ENCODE data around the gene LGALS8.
A peak's percentile ranks its signal among the peaks of the same experiment; 100 is the strongest.

The LGALS8 gene

DNA sequence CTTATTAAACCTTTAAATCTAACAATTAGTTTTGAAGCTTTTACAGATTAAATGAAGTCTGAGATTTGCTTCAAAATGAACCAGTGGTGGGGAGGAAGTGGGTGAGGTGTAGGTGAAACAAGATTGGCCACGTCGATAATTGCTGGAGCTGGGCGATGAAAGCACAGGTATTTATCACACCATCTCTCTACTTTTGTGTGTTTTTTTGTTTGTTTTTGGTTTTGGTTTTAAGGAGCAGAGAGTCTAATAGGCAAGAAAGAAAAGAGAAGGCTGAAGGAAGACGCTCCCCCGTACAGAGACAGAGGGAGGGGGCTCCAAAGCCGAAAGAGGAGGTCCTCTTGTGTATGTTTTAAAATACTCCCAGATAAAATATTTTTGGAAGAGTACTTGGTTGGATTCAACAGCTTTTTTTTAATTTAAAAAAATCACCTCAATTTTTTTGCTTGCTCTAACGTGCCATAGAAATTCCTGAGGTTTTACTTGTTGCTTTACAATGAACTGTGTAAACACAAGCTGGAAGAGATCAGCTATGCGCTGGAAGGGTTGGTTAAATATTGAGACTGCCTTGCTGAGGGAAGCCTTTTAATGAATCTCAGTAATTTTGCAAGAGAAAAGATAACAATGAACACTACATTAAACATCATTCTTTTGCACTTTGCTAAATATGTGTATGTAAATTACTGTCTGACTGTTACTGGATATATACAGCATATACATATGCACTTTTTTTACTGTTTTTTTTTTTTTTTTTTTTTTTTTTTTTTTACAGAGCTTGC is 6.7 kb upstream of the LGALS8 start:
- no peak for TF ChIP-seq TAF1 (IDR thresholded peaks at IDR 0.05; ENCODE audit: low read depth)
- no peak for TF ChIP-seq FOXM1 (IDR thresholded peaks at IDR 0.05; ENCODE audit: borderline replicate concordance, low read depth)
- TF ChIP-seq, protein P1, sequence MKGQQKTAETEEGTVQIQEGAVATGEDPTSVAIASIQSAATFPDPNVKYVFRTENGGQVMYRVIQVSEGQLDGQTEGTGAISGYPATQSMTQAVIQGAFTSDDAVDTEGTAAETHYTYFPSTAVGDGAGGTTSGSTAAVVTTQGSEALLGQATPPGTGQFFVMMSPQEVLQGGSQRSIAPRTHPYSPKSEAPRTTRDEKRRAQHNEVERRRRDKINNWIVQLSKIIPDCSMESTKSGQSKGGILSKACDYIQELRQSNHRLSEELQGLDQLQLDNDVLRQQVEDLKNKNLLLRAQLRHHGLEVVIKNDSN (IDR thresholded peaks at IDR 0.05): no peak
- TF ChIP-seq, protein P2, sequence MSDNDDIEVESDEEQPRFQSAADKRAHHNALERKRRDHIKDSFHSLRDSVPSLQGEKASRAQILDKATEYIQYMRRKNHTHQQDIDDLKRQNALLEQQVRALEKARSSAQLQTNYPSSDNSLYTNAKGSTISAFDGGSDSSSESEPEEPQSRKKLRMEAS (IDR thresholded peaks at IDR 0.05): no peak
- TF ChIP-seq CEBPB (IDR thresholded peaks at IDR 0.05): no peak
- no peak for TF ChIP-seq NFIC (IDR thresholded peaks at IDR 0.05)
- no peak for TF ChIP-seq ZBTB7A (IDR thresholded peaks at IDR 0.05; ENCODE audit: low read depth)
- no peak for TF ChIP-seq EGR1 (IDR thresholded peaks at IDR 0.05)
- TF ChIP-seq TCF12 (IDR thresholded peaks at IDR 0.05; ENCODE audit: low read depth): no peak
- TF ChIP-seq YY1 (IDR thresholded peaks at IDR 0.05; ENCODE audit: low read depth): no peak

DNA sequence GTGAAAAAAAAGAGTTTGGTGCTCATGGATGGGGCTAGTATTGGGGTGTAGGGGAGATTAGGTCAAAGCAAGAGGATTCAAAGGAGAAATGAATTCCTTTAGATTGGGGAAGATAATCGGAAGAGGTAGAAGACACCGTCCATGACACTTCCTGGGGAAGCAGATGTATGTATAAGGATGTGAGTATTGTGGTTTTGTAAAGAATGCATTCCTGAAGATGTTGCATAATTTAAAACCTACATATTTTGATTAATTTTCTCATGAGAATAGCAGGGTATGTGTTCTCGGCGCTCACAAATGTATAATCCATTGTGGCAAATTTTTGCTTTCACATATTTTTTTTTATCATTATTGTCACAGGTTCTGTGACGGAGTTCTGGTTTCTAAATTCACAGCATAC is 5.5 kb upstream of the LGALS8 start:
- no peak for TF ChIP-seq TAF1 (IDR thresholded peaks at IDR 0.05; ENCODE audit: low read depth)
- no peak for TF ChIP-seq EP300 (IDR thresholded peaks at IDR 0.05; ENCODE audit: borderline replicate concordance)
- no peak for TF ChIP-seq TCF12 (IDR thresholded peaks at IDR 0.05; ENCODE audit: low read depth)

DNA sequence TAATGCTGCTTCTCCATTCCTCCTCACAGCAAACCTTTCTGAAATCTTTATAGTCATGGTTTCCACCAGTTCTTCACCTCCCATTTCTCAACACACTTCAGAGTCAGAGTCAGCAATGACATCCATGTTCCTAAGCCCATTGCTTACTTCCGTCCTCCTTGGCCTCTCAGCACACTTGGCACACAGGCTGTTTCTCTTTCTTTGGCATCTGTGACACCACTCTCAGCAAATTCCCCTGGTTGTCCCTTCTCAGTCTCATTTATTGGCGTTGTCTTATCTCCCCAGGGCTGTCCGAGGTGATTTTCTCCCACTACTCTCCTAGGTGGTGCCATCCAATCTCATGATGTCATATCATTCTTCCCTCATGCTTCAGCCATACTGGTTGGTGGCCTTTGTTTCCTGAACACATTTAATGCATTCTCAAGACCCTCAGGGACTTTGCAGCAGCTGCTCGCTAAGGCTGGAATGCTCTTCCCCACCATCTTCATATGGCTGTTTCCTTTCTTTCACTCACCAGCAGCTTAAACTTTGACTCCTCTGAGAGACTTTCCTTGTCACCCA is 3.3 kb upstream of the LGALS8 start:
- TF ChIP-seq CEBPB (IDR thresholded peaks at IDR 0.05) (no peak), TAF1 (IDR thresholded peaks at IDR 0.05; ENCODE audit: low read depth) (no peak), CREB1 (IDR thresholded peaks at IDR 0.05; ENCODE audit: low read depth) (no peak), EP300 (IDR thresholded peaks at IDR 0.05; ENCODE audit: borderline replicate concordance) (no peak), ZBTB7A (IDR thresholded peaks at IDR 0.05; ENCODE audit: low read depth) (no peak)
- TF ChIP-seq, protein P2 (IDR thresholded peaks at IDR 0.05): no peak

DNA sequence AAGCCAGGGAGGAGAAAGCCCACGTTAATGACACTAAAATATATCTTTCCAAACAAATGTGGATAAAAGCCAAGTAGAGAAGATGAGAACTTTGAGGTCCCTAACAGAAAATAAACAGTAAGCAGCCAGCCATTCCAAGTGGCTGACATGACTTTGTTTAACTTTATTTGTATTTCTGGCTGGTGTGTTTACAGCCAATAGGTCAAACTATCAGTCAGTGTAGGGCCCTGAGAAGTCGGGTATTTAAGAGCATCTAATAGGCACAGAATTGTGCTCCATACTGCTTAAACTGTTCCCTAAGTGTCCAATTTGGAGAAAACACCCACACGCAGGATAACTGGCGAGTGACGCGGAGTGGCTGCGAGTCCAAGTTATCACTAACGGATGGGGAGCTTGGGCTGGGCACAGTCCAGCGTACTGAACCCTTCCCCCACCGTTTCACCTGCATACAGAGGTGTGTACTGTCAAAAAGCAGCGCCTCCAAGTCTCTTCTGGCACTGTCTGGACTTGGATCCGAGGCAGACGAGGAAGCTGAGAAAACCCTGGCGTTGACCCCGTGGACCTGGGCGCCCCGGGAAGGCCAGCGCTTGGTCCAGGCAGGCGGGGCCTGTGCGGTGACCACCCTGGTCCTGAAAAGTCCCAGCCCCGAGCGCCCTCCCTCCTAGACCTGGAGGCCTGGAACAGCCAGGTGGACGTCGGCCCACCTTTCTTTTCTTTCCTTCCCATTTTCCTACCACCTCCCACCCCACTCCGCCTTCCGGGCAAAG is 662 bp upstream of the LGALS8 start:
- TF ChIP-seq EP300 (IDR thresholded peaks at IDR 0.05; ENCODE audit: borderline replicate concordance): no peak
- TF ChIP-seq, protein P2 (IDR thresholded peaks at IDR 0.05): no peak
- no peak for TF ChIP-seq ZBTB7A (IDR thresholded peaks at IDR 0.05; ENCODE audit: low read depth)
- no peak for TF ChIP-seq TCF12 (IDR thresholded peaks at IDR 0.05; ENCODE audit: low read depth)
- TF ChIP-seq CEBPB (IDR thresholded peaks at IDR 0.05): no peak
- TF ChIP-seq TEAD4 (IDR thresholded peaks at IDR 0.05): no peak
- TF ChIP-seq FOXM1 (IDR thresholded peaks at IDR 0.05; ENCODE audit: borderline replicate concordance, low read depth): no peak
- no peak for TF ChIP-seq RAD21 (IDR thresholded peaks at IDR 0.05; ENCODE audit: low read depth)
- no peak for TF ChIP-seq YY1 (IDR thresholded peaks at IDR 0.05; ENCODE audit: low read depth)
- TF ChIP-seq TAF1 (IDR thresholded peaks at IDR 0.05; ENCODE audit: low read depth): no peak
- TF ChIP-seq NFIC (IDR thresholded peaks at IDR 0.05): no peak
- TF ChIP-seq, protein P3, sequence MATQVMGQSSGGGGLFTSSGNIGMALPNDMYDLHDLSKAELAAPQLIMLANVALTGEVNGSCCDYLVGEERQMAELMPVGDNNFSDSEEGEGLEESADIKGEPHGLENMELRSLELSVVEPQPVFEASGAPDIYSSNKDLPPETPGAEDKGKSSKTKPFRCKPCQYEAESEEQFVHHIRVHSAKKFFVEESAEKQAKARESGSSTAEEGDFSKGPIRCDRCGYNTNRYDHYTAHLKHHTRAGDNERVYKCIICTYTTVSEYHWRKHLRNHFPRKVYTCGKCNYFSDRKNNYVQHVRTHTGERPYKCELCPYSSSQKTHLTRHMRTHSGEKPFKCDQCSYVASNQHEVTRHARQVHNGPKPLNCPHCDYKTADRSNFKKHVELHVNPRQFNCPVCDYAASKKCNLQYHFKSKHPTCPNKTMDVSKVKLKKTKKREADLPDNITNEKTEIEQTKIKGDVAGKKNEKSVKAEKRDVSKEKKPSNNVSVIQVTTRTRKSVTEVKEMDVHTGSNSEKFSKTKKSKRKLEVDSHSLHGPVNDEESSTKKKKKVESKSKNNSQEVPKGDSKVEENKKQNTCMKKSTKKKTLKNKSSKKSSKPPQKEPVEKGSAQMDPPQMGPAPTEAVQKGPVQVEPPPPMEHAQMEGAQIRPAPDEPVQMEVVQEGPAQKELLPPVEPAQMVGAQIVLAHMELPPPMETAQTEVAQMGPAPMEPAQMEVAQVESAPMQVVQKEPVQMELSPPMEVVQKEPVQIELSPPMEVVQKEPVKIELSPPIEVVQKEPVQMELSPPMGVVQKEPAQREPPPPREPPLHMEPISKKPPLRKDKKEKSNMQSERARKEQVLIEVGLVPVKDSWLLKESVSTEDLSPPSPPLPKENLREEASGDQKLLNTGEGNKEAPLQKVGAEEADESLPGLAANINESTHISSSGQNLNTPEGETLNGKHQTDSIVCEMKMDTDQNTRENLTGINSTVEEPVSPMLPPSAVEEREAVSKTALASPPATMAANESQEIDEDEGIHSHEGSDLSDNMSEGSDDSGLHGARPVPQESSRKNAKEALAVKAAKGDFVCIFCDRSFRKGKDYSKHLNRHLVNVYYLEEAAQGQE (IDR thresholded peaks at IDR 0.05; ENCODE audit: low read depth): no peak
- no peak for TF ChIP-seq EGR1 (IDR thresholded peaks at IDR 0.05)
- TF ChIP-seq, protein P1 (IDR thresholded peaks at IDR 0.05): no peak
- TF ChIP-seq CREB1 (IDR thresholded peaks at IDR 0.05; ENCODE audit: low read depth): no peak

DNA sequence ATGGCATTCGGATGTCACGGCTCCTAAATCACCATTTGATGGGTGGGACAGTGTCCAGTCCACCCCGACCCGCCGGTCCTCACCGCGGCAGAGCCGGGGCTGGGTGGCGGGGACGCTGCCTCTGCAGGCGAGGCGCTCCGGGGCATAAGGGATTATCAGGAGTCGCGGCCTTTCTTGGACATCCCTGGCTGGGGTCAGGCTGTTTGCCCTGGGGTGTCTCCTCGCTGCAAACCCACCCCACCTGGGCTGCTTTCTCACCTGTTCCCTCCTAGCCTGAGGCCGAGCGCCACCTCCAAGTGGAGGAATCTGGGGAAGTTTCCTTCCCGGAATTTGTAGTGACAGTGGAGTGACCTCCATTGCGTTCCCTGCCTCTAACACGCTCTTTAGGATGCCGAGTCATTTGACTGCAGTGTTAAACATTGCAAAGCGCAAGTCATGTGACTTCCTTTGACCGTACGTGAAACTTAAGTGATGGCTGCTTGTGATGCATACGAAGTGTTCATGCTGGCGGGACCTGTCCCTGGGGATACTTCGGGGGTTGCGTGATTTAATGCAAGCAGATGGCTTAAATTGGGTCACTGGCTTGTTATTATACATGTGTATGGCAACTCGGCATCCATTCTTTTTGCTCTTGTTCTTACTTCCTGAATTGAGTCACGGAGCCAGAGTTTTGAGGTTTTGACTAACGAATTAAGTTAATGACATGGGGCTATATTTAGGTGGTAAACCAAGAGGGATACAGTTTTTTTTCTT is 536 bp downstream of the LGALS8 start:
- TF ChIP-seq, protein P1 (IDR thresholded peaks at IDR 0.05): peak; percentile 91
- no peak for TF ChIP-seq FOXM1 (IDR thresholded peaks at IDR 0.05; ENCODE audit: borderline replicate concordance, low read depth)
- peak; percentile 66; the same call in 1 of the 2 replicates for TF ChIP-seq YY1 (IDR thresholded peaks at IDR 0.05; ENCODE audit: low read depth)

DNA sequence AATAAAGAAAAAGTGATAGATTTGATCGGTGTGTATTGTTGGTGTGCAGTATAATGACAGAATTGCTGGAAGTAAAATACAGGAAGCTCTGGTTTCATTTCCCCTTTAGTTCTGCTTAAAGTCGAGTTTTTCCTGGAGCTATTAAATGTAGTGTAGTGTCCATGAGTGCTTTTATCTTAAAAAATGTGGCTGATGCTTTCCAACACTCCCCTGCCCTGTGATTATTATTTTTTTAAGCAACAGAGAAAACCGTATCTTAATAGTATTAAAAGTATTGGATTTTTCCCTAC is 1.1 kb downstream of the LGALS8 start:
- TF ChIP-seq YY1 (IDR thresholded peaks at IDR 0.05; ENCODE audit: low read depth) (no peak), FOXM1 (IDR thresholded peaks at IDR 0.05; ENCODE audit: borderline replicate concordance, low read depth) (no peak), TCF12 (IDR thresholded peaks at IDR 0.05; ENCODE audit: low read depth) (no peak), NFIC (IDR thresholded peaks at IDR 0.05) (no peak), TEAD4 (IDR thresholded peaks at IDR 0.05) (no peak), EP300 (IDR thresholded peaks at IDR 0.05; ENCODE audit: borderline replicate concordance) (no peak), TAF1 (IDR thresholded peaks at IDR 0.05; ENCODE audit: low read depth) (no peak), CREB1 (IDR thresholded peaks at IDR 0.05; ENCODE audit: low read depth) (no peak), CEBPB (IDR thresholded peaks at IDR 0.05) (no peak)
- TF ChIP-seq, protein P2 (IDR thresholded peaks at IDR 0.05): no peak
- TF ChIP-seq, protein P3 (IDR thresholded peaks at IDR 0.05; ENCODE audit: low read depth): no peak

Data from Ishikawa (cell line).